ACC112 (cell line): ENCODE results near the gene MICAL3.
"Not testable (repeated sequence)": the region's sequence is repeated elsewhere in the genome, so short reads cannot be mapped to it uniquely, and the experiment has no call there.

Experiments
- H2AFZ ChIP-seq: fragments of 200-600 bp; sonication (generic); one replicate; pipeline ENCODE4 v1.6.0; 2017; ENCODE audit warnings: antibody characterized with exemption, low read length; ENCODE audit not compliant: unreplicated experiment
- H3K27ac ChIP-seq: fragments of 200-600 bp; sonication (generic); 2 replicates; pipeline ENCODE4 v1.5.1; 2014; ENCODE audit warnings: low read depth, mild to moderate bottlenecking, antibody characterized with exemption, low read length, moderate library complexity
- H3K27me3 ChIP-seq: fragments of 200-600 bp; sonication (generic); 2 replicates; pipeline ENCODE4 v1.6.1; 2014; ENCODE audit warnings: mild to moderate bottlenecking, antibody characterized with exemption, low read length, moderate library complexity, mixed read lengths; ENCODE audit not compliant: insufficient read depth
- H3K36me3 ChIP-seq: fragments of 200-600 bp; sonication (generic); 2 replicates; pipeline ENCODE4 v1.6.1; 2016; ENCODE audit warnings: mild to moderate bottlenecking, antibody characterized with exemption, low read length, moderate library complexity, mixed read lengths; ENCODE audit not compliant: insufficient read depth
- H3K4me1 ChIP-seq: fragments of 200-600 bp; sonication (generic); one replicate; pipeline ENCODE4 v1.6.1; 2016; ENCODE audit warnings: low read length, mixed read lengths; ENCODE audit not compliant: insufficient read depth, unreplicated experiment, control insufficient read depth
- H3K4me3 ChIP-seq: fragments of 200-600 bp; sonication (generic); 2 replicates; pipeline ENCODE4 v1.5.1; 2014; ENCODE audit warnings: mild to moderate bottlenecking, low read depth, low read length
- H3K79me2 ChIP-seq: fragments of 200-600 bp; sonication (generic); one replicate; pipeline ENCODE4 v1.6.0; 2016; ENCODE audit warnings: low read length; ENCODE audit not compliant: control insufficient read depth, unreplicated experiment, insufficient read depth

The MICAL3 gene

GRCh38 chr22:17945156-17945887 is 79.0 kb downstream of the MICAL3 start:
- no peak overlapping the region for H3K27ac ChIP-seq
- H2AFZ ChIP-seq = no peak overlapping the region
- H3K36me3 ChIP-seq = no peaks in the 10 kb centered on the region
- peaks cover 19% of the 10 kb centered on the region for H3K79me2 ChIP-seq
- H3K4me3 ChIP-seq = no peak overlapping the region
- H3K27me3 ChIP-seq = no peaks in the 10 kb centered on the region
- no peaks in the 10 kb centered on the region for H3K4me1 ChIP-seq

GRCh38 chr22:17944256-17944655 is 80.1 kb downstream of the MICAL3 start:
- H3K27me3 ChIP-seq = no peaks in the 10 kb centered on the region
- no peak overlapping the region for H3K27ac ChIP-seq
- peaks cover 16% of the 10 kb centered on the region for H3K79me2 ChIP-seq
- H2AFZ ChIP-seq = no peak overlapping the region
- H3K36me3 ChIP-seq = no peaks in the 10 kb centered on the region
- no peaks in the 10 kb centered on the region for H3K4me1 ChIP-seq
- H3K4me3 ChIP-seq = no peak overlapping the region

GRCh38 chr22:17943533-17944249 is 80.7 kb downstream of the MICAL3 start:
- Histone ChIP-seq H3K4me3 (no peak overlapping the region), H3K4me1 (no peaks in the 10 kb centered on the region), H3K27ac (no peak overlapping the region), H2AFZ (no peak overlapping the region), H3K36me3 (no peaks in the 10 kb centered on the region), H3K79me2 (peaks cover 17% of the 10 kb centered on the region), H3K27me3 (no peaks in the 10 kb centered on the region)

- Histone ChIP-seq H3K4me3 (no peak overlapping the region), H3K79me2 (peaks cover 16% of the 10 kb centered on the region), H3K4me1 (no peaks in the 10 kb centered on the region), H3K27me3 (no peaks in the 10 kb centered on the region), H2AFZ (no peak overlapping the region), H3K36me3 (no peaks in the 10 kb centered on the region), H3K27ac (no peak overlapping the region)
Measured at GRCh38 chr22:17942721-17943120, 81.6 kb downstream of the MICAL3 start.

- Histone ChIP-seq H3K4me1 (no peaks in the 10 kb centered on the region), H3K27ac (no peak overlapping the region), H2AFZ (no peak overlapping the region), H3K79me2 (peaks cover 15% of the 10 kb centered on the region), H3K36me3 (no peaks in the 10 kb centered on the region), H3K4me3 (no peak overlapping the region), H3K27me3 (no peaks in the 10 kb centered on the region)
Measured at GRCh38 chr22:17941471-17942406, 82.6 kb downstream of the MICAL3 start.

- Histone ChIP-seq H3K79me2 (peaks cover 9% of the 10 kb centered on the region), H3K27ac (no peak overlapping the region), H3K4me1 (no peaks in the 10 kb centered on the region), H3K36me3 (no peaks in the 10 kb centered on the region), H3K4me3 (no peak overlapping the region), H2AFZ (no peak overlapping the region), H3K27me3 (no peaks in the 10 kb centered on the region)
Measured at GRCh38 chr22:17939579-17939978, 84.8 kb downstream of the MICAL3 start.

- no peaks in the 10 kb centered on the region for H3K36me3 ChIP-seq
- H3K79me2 ChIP-seq = peaks cover 9% of the 10 kb centered on the region
- no peak overlapping the region for H3K27ac ChIP-seq
- no peaks in the 10 kb centered on the region for H3K27me3 ChIP-seq
- no peaks in the 10 kb centered on the region for H3K4me1 ChIP-seq
- H2AFZ ChIP-seq = no peak overlapping the region
- no peak overlapping the region for H3K4me3 ChIP-seq
Measured at GRCh38 chr22:17939011-17939410, 85.3 kb downstream of the MICAL3 start.

- peaks cover 7% of the 10 kb centered on the region for H3K79me2 ChIP-seq
Measured at GRCh38 chr22:17938484-17938924, 85.9 kb downstream of the MICAL3 start.

GRCh38 chr22:17932457-17932856 is 91.9 kb downstream of the MICAL3 start:
- not testable (repeated sequence) for H3K36me3 ChIP-seq, H3K27ac ChIP-seq, H3K4me3 ChIP-seq, H2AFZ ChIP-seq, H3K4me1 ChIP-seq, H3K27me3 ChIP-seq
- peaks cover 23% of the 10 kb centered on the region for H3K79me2 ChIP-seq

More at GRCh38 chr22:17938484-17938924, 85.9 kb downstream of the MICAL3 start:
- no peaks in the 10 kb centered on the region for H3K4me1 ChIP-seq
- no peaks in the 10 kb centered on the region for H3K36me3 ChIP-seq
- no peak overlapping the region for H3K27ac ChIP-seq
- no peak overlapping the region for H3K4me3 ChIP-seq
- no peaks in the 10 kb centered on the region for H3K27me3 ChIP-seq
- H2AFZ ChIP-seq = no peak overlapping the region

- Histone ChIP-seq H3K27me3 (no peaks in the 10 kb centered on the region), H3K4me3 (no peak overlapping the region), H2AFZ (no peak overlapping the region), H3K4me1 (peaks cover 8% of the 10 kb centered on the region), H3K79me2 (peaks cover 28% of the 10 kb centered on the region), H3K27ac (no peak overlapping the region), H3K36me3 (no peaks in the 10 kb centered on the region)
Measured at GRCh38 chr22:17931400-17931825, 92.9 kb downstream of the MICAL3 start.
